WTC11 (cell line): ENCODE measurements around the gene BDH1.

ENCODE experiments used
- CBFB ChIP-seq: sonication (generic); formaldehyde crosslinking; IDR thresholded peaks from 2 replicates; pipeline ENCODE4 v1.8.1; 2022; ENCODE audit warnings: mild to moderate bottlenecking, low read depth, missing genetic modification reagents
- ETV6 ChIP-seq: sonication (generic); formaldehyde crosslinking; IDR thresholded peaks from 2 replicates; pipeline ENCODE4 v1.8.1; 2022; ENCODE audit warnings: mild to moderate bottlenecking, missing genetic modification reagents
- KAT7 ChIP-seq: sonication (generic); formaldehyde crosslinking; IDR thresholded peaks from 2 replicates; pipeline ENCODE4 v1.8.1; 2023; ENCODE audit warnings: missing genetic modification reagents, mild to moderate bottlenecking, borderline replicate concordance
- TEAD1 ChIP-seq: sonication (generic); formaldehyde crosslinking; IDR thresholded peaks from 2 replicates; pipeline ENCODE4 v1.8.0; 2022; ENCODE audit warnings: mild to moderate bottlenecking, missing genetic modification reagents
- TF ChIP-seq, protein P1 (sequence below): fragments of 200-600 bp; IDR thresholded peaks from 2 replicates; pipeline ENCODE4 v1.8.0; 2022; ENCODE audit warnings: antibody characterized with exemption
- TF ChIP-seq, protein P2 (sequence below): sonication (generic); formaldehyde crosslinking; IDR thresholded peaks from 2 replicates; pipeline ENCODE4 v1.8.1; 2023; ENCODE audit warnings: mild to moderate bottlenecking, missing genetic modification reagents, moderate library complexity
- TF ChIP-seq, protein P3 (sequence below): sonication (generic); formaldehyde crosslinking; IDR thresholded peaks from 2 replicates; pipeline ENCODE4 v1.8.1; 2023; ENCODE audit warnings: mild to moderate bottlenecking, moderate library complexity, missing genetic modification reagents
- TF ChIP-seq, protein P4 (sequence below): sonication (generic); formaldehyde crosslinking; IDR thresholded peaks from 2 replicates; pipeline ENCODE4 v1.8.0; 2022; ENCODE audit warnings: mild to moderate bottlenecking, missing genetic modification reagents

DNA sequence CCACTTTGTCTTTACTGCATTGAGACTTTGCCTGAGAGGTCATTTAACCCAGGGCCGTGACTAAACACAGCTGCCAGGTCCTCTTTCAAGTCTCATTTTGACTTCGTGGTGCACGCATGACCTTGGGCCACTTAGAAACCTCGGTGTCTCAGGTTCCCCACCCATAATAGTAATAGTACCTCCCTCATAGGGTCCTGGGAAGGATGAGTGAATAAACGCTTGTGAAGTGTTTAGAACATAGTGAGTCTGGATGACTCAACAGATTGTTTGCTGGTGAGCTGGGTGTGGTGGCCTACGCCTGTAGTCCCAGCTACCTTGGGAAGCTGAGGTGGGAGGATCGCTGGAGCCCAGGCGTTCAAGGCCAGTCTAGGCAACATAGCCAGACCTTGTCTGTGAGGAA, 56.3 kb downstream of the BDH1 start:
- TF ChIP-seq CBFB (CRISPR knock-in tag): no peak
- TF ChIP-seq, protein P1, sequence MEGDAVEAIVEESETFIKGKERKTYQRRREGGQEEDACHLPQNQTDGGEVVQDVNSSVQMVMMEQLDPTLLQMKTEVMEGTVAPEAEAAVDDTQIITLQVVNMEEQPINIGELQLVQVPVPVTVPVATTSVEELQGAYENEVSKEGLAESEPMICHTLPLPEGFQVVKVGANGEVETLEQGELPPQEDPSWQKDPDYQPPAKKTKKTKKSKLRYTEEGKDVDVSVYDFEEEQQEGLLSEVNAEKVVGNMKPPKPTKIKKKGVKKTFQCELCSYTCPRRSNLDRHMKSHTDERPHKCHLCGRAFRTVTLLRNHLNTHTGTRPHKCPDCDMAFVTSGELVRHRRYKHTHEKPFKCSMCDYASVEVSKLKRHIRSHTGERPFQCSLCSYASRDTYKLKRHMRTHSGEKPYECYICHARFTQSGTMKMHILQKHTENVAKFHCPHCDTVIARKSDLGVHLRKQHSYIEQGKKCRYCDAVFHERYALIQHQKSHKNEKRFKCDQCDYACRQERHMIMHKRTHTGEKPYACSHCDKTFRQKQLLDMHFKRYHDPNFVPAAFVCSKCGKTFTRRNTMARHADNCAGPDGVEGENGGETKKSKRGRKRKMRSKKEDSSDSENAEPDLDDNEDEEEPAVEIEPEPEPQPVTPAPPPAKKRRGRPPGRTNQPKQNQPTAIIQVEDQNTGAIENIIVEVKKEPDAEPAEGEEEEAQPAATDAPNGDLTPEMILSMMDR: no peak
- TF ChIP-seq TEAD1 (CRISPR knock-in tag): no peak
- TF ChIP-seq, protein P2, sequence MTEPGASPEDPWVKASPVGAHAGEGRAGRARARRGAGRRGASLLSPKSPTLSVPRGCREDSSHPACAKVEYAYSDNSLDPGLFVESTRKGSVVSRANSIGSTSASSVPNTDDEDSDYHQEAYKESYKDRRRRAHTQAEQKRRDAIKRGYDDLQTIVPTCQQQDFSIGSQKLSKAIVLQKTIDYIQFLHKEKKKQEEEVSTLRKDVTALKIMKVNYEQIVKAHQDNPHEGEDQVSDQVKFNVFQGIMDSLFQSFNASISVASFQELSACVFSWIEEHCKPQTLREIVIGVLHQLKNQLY (CRISPR knock-in tag): no peak
- TF ChIP-seq, protein P3, sequence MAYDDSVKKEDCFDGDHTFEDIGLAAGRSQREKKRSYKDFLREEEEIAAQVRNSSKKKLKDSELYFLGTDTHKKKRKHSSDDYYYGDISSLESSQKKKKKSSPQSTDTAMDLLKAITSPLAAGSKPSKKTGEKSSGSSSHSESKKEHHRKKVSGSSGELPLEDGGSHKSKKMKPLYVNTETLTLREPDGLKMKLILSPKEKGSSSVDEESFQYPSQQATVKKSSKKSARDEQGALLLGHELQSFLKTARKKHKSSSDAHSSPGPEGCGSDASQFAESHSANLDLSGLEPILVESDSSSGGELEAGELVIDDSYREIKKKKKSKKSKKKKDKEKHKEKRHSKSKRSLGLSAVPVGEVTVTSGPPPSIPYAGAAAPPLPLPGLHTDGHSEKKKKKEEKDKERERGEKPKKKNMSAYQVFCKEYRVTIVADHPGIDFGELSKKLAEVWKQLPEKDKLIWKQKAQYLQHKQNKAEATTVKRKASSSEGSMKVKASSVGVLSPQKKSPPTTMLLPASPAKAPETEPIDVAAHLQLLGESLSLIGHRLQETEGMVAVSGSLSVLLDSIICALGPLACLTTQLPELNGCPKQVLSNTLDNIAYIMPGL (CRISPR knock-in tag): no peak
- no peak for TF ChIP-seq ETV6
- no peak for TF ChIP-seq KAT7 (CRISPR knock-in tag)
- TF ChIP-seq, protein P4, sequence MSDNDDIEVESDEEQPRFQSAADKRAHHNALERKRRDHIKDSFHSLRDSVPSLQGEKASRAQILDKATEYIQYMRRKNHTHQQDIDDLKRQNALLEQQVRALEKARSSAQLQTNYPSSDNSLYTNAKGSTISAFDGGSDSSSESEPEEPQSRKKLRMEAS (CRISPR knock-in tag): no peak
